Heart left ventricle (tissue), 13 donors: ENCODE measurements around the gene OTOP1.

Experiments used
- POLR2A ChIP-seq, 2 donors: fragments of 450-650 bp; IDR thresholded peaks; one replicate each; pipeline ENCODE4 v1.6.1; 2017; ENCODE audit warnings: antibody characterized with exemption in 2 of 2, mild to moderate bottlenecking in 2 of 2, moderate library complexity in 2 of 2
- TF ChIP-seq, protein P1 (sequence below), 12 donors: fragments of 200-600 bp; sonication (generic) in 4 of 12; IDR thresholded peaks; one replicate each; pipeline versions ENCODE4 v1.5.0 to v1.8.0; 2018 to 2022; ENCODE audit warnings: antibody characterized with exemption in 12 of 12, mild to moderate bottlenecking in 5 of 12
- donor health status: ischemic (EF 13 %, LVEDD 7.1; RV severe dilation, severe dysfunction).
- donor health status: DM: no; HTN: yes; CAD: no.
- donor health status: DM: no; HTN: no; CAD: no.
- donor health status: ischemic (EF 25% LVEDD 6.9; RV normal size, moderate dysfunction).
- donor health status: ischemic (EF 25% LVEDD 5.7; RV mildly dilated, moderate dysfunction).
- donor health status: ischemic (EF 35%, LVEDD 5.7; RV mildly dilated, moderate dysfunction).
- donor health status: nonischemic (EF 11% LVEDD 7.7; RV severe dilation, severe dysfunction).
- donor health status: DM: yes; HTN: yes; CAD: no.
- donor health status: PGD.
- donor health status: ischemic (EF 29% LVEDD 5.4; RV normal size, mild dysfunction).
- donor health status: nonischemic (EF 23%, LVEDD 6.1; RV moderate dilation, normal function).

DNA sequence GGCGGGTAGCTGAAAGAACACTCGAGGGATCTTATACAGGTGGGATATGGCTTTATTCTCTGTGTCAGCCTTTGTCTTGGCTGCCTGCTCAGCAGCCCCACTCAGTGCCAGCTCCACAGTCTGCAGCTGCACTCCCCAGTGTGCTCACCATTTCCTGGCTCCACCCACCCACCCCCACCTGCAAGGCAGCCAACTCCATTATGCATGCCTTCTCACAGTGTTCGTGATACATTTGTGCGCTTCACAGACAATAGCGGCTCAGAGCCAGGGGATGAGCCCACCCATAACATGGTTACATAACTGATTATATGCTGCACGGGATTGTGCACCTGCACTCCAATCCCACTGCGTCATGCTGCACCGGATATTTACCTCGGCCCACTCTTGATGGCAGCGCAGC is 30.1 kb upstream of the OTOP1 start:
- TF ChIP-seq, protein P1, sequence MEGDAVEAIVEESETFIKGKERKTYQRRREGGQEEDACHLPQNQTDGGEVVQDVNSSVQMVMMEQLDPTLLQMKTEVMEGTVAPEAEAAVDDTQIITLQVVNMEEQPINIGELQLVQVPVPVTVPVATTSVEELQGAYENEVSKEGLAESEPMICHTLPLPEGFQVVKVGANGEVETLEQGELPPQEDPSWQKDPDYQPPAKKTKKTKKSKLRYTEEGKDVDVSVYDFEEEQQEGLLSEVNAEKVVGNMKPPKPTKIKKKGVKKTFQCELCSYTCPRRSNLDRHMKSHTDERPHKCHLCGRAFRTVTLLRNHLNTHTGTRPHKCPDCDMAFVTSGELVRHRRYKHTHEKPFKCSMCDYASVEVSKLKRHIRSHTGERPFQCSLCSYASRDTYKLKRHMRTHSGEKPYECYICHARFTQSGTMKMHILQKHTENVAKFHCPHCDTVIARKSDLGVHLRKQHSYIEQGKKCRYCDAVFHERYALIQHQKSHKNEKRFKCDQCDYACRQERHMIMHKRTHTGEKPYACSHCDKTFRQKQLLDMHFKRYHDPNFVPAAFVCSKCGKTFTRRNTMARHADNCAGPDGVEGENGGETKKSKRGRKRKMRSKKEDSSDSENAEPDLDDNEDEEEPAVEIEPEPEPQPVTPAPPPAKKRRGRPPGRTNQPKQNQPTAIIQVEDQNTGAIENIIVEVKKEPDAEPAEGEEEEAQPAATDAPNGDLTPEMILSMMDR (IDR thresholded peaks at IDR 0.05): no peak
- no peak for TF ChIP-seq POLR2A (IDR thresholded peaks at IDR 0.05)
